ENCODE results near the gene SPHK1. TPM values are rescaled to one million over a fixed set of nuclear protein-coding genes. Genes with fewer than 3 reads are reported as not detected.

SPHK1 gene
- total RNA-seq, 1 experiment from 2014 or later = 7.7 TPM

- BruUV-seq (replicated peaks) = no TSS peak
- ChIA-PET CTCF (interaction anchor here (0.5 to 5.6 kb wide), 5 partner anchors 15 to 1251 kb away, joined by 3 to 49 read pairs (median 4); partner anchors contain the start of genes NT5C, PRPSAP1 and TRIM47), POLR2A (interaction anchor here (0.7 kb wide), 1 partner anchor 119 kb away, joined by 4 read pairs; no protein-coding TSS in a partner anchor)
- H3K4me3 Mint-ChIP-seq (ENCODE audit: unreplicated experiment) = peak overlapping the region; percentile 91
- no peaks in the 10 kb centered on the region for H3K36me3 ChIP-seq (ENCODE audit: control insufficient read depth, insufficient read depth, low read length)
- peak in 1 of 2 experiments; percentile 62 for DNase-seq
- H3K27me3 ChIP-seq (replicated peaks; ENCODE audit: control insufficient read depth, insufficient read depth, low read length) = peaks cover 1% of the 10 kb centered on the region; the same call in 1 of the 2 replicates
- H3K4me1 Mint-ChIP-seq (ENCODE audit: low read depth, unreplicated experiment) = no peaks in the 10 kb centered on the region
- no peaks in the 10 kb centered on the region for H3K9me3 ChIP-seq
- no peak overlapping the region for H3K27ac Mint-ChIP-seq (ENCODE audit: unreplicated experiment)
- intact Hi-C loops (cut with micrococcal nuclease; ENCODE audit: unreplicated experiment) = loop anchor here (2.0 kb wide), 1 partner anchor 30 kb away; the partner anchor contains the start of gene PRPSAP1
- no peaks in the 10 kb centered on the region for H3K27me3 Mint-ChIP-seq (ENCODE audit: insufficient read depth, unreplicated experiment)
- H3K4me1 ChIP-seq = peaks cover 14% of the 10 kb centered on the region
- no peak for TF ChIP-seq CTCF (IDR thresholded peaks at IDR 0.05; ENCODE audit: insufficient read depth in 1 of 2, low read depth in 1 of 2, low read length in 1 of 2, severe bottlenecking in 1 of 2, unreplicated experiment in 1 of 2)
- H3K36me3 Mint-ChIP-seq (ENCODE audit: insufficient read depth, unreplicated experiment) = peaks cover 12% of the 10 kb centered on the region
- H3K4me3 ChIP-seq (ENCODE audit: low read depth, low read length) = peak overlapping the region; percentile 76
- H3K9me3 Mint-ChIP-seq (ENCODE audit: unreplicated experiment) = no peaks in the 10 kb centered on the region
Observed at GRCh38 chr17:76382803-76383545, 1.4 kb upstream of the SPHK1 start.

- Histone ChIP-seq H3K4me1 (peaks cover 14% of the 10 kb centered on the region), H3K36me3 (ENCODE audit: control insufficient read depth, insufficient read depth, low read length) (no peaks in the 10 kb centered on the region), H3K9me3 (no peaks in the 10 kb centered on the region), H3K27me3 (replicated peaks; ENCODE audit: control insufficient read depth, insufficient read depth, low read length) (peaks cover 1% of the 10 kb centered on the region; the same call in 1 of the 2 replicates), H3K4me3 (ENCODE audit: low read depth, low read length) (peak overlapping the region; percentile 76)
- ChIA-PET POLR2A (interaction anchor here (0.7 kb wide), 1 partner anchor 118 kb away, joined by 4 read pairs; no protein-coding TSS in a partner anchor), CTCF (interaction anchor here (2.3 to 5.6 kb wide), 3 partner anchors 14 to 83 kb away, joined by 7 to 49 read pairs (median 22); partner anchors contain the start of gene PRPSAP1)
- DNase-seq = peak in 1 of 2 experiments; percentile 65
- Mint-ChIP-seq H3K4me3 (ENCODE audit: unreplicated experiment) (peak overlapping the region; percentile 91), H3K4me1 (ENCODE audit: low read depth, unreplicated experiment) (no peaks in the 10 kb centered on the region), H3K36me3 (ENCODE audit: insufficient read depth, unreplicated experiment) (peaks cover 17% of the 10 kb centered on the region), H3K27ac (ENCODE audit: unreplicated experiment) (peak overlapping the region; percentile 23), H3K9me3 (ENCODE audit: unreplicated experiment) (no peaks in the 10 kb centered on the region), H3K27me3 (ENCODE audit: insufficient read depth, unreplicated experiment) (no peaks in the 10 kb centered on the region)
- peak; percentile 28 to 40 for TF ChIP-seq CTCF (IDR thresholded peaks at IDR 0.05; ENCODE audit: insufficient read depth in 1 of 2, low read depth in 1 of 2, low read length in 1 of 2, severe bottlenecking in 1 of 2, unreplicated experiment in 1 of 2)
- intact Hi-C loops (cut with micrococcal nuclease; ENCODE audit: unreplicated experiment) = loop anchor here (2.0 kb wide), 1 partner anchor 31 kb away; the partner anchor contains the start of gene PRPSAP1
- BruUV-seq (replicated peaks) = no TSS peak
Observed at GRCh38 chr17:76383546-76384221, 725 bp upstream of the SPHK1 start.
